HepG2 (cell line): Measurements from ENCODE around the gene TEX55. TPM values are rescaled to one million over a fixed set of nuclear protein-coding genes. Genes with fewer than 3 reads are reported as not detected.
A peak's percentile ranks its signal among the peaks of the same experiment; 100 is the strongest.
"Not testable (repeated sequence)": the region's sequence is repeated elsewhere in the genome, so short reads cannot be mapped to it uniquely, and the experiment has no call there.

Source experiments
- ATAC-seq: fragments of 200-7000 bp; cut with Tn5 transposase; 3 replicates; pipeline ENCODE4 v1.9.1; 2020; ENCODE audit warnings: mild to moderate bottlenecking, moderate library complexity
- BruUV-seq: library from RNA; stranded (reverse); fragments of 400-500 nt; replicated peaks from 2 replicates; lab custom pipeline; 2021; lab: Mats Ljungman, UMichigan
- CTCF ChIA-PET: fragments of 300-600 bp; formaldehyde crosslinking; extraction: SDS; loops from one replicate; lab custom pipeline; 2021; ENCODE audit warnings: low total read pairs, inconsistent platforms, low intra/inter-chr PET ratio; lab: Yijun Ruan, JAX
- POLR2A ChIA-PET: fragments of 350-600 bp; sonication (Branson Sonifier 250); formaldehyde crosslinking; loops from one replicate; lab custom pipeline; 2020; ENCODE audit warnings: antibody characterized with exemption, inconsistent platforms; lab: Yijun Ruan, JAX
- DNase-seq: peaks from one replicate; pipeline ENCODE4 v3.0.0-alpha.2; 2015; ENCODE audit warnings: low spot score
- FAIRE-seq: peaks from 3 replicates; lab custom pipeline; 2011; peaks lifted over from hg19 to GRCh38; lab: Jason Lieb, UNC
- H2AFZ ChIP-seq: one replicate; pipeline ENCODE4 v1.6.1; 2011; ENCODE audit warnings: low read length, inconsistent platforms
- H3K27ac ChIP-seq: fragments of 300-600 bp; 3 replicates; pipeline ENCODE4 v1.8.0; 2011; ENCODE audit warnings: mixed run types, mild to moderate bottlenecking, mixed read lengths, low read length, inconsistent platforms; ENCODE audit not compliant: insufficient read depth; ENCODE audit errors: extremely low read length
- H3K27me3 ChIP-seq, 2 experiments: fragments of 200-600 bp in 1 of 2; 2 replicates in 1 of 2; 3 replicates in 1 of 2; pipeline versions ENCODE4 v1.6.0 to v1.8.0; 2011; ENCODE audit warnings: low read length in 2 of 2, mild to moderate bottlenecking in 2 of 2, moderate library complexity in 2 of 2, inconsistent platforms in 1 of 2; ENCODE audit not compliant: insufficient read depth in 2 of 2, control insufficient read depth in 1 of 2
- H3K36me3 ChIP-seq, 2 experiments: fragments of 200-600 bp in 1 of 2; replicated peaks in 1 of 2; 2 replicates in 1 of 2; 3 replicates in 1 of 2; pipeline versions ENCODE4 v1.5.1 to v1.8.0; 2011; ENCODE audit warnings: low read length in 2 of 2, inconsistent platforms in 1 of 2; ENCODE audit not compliant: insufficient read depth in 2 of 2, control insufficient read depth in 1 of 2
- H3K4me1 ChIP-seq: 2 replicates; pipeline ENCODE4 v1.5.1; 2012; ENCODE audit warnings: low read length, inconsistent platforms; ENCODE audit not compliant: insufficient read depth
- H3K4me2 ChIP-seq: 2 replicates; pipeline ENCODE4 v1.6.0; 2011; ENCODE audit warnings: low read depth, low read length, inconsistent platforms
- H3K4me3 ChIP-seq, 3 experiments: fragments of 200-600 bp in 1 of 3; sonication (generic), shearing (Covaris generic) in 1 of 3; replicated peaks in 1 of 3; 2 replicates each; pipeline ENCODE4 v1.5.1; 2011 to 2016; ENCODE audit warnings: low read length in 3 of 3, inconsistent platforms in 2 of 3, low read depth in 2 of 3, mild to moderate bottlenecking in 2 of 3, control low read depth in 1 of 3, mixed read lengths in 1 of 3; ENCODE audit not compliant: insufficient read depth in 1 of 3
- H3K79me2 ChIP-seq: one replicate; pipeline ENCODE4 v1.6.1; 2011; ENCODE audit warnings: low read length, inconsistent platforms; ENCODE audit not compliant: insufficient read depth
- H3K9ac ChIP-seq: 2 replicates; pipeline ENCODE4 v1.6.0; 2011; ENCODE audit warnings: mild to moderate bottlenecking, low read depth, low read length, inconsistent platforms; ENCODE audit not compliant: insufficient read depth
- H3K9me3 ChIP-seq: 2 replicates; pipeline ENCODE4 v1.5.1; 2012; ENCODE audit warnings: mild to moderate bottlenecking, low read length
- H4K20me1 ChIP-seq: 2 replicates; pipeline ENCODE4 v1.6.0; 2011; ENCODE audit warnings: inconsistent platforms, mild to moderate bottlenecking, low read length, moderate library complexity; ENCODE audit not compliant: insufficient read depth
- CEBPB ChIP-seq: IDR thresholded peaks from 2 replicates; pipeline ENCODE4 v1.6.1; 2011; ENCODE audit warnings: low read depth, low read length, improper control_type of control experiment, borderline replicate concordance
- CEBPG ChIP-seq: IDR thresholded peaks from 2 replicates; pipeline ENCODE4 v1.6.1; 2016
- SOX13 ChIP-seq, 3 experiments: fragments of 450-650 bp in 1 of 3; sonication (generic) in 1 of 3; formaldehyde crosslinking in 1 of 3; IDR thresholded peaks in 2 of 3; conservative IDR thresholded peaks in 1 of 3; 2 replicates each; pipeline versions ENCODE4 v1.5.0 to v1.6.1; 2016 to 2020; ENCODE audit warnings: antibody characterized with exemption in 1 of 3, mild to moderate bottlenecking in 1 of 3, missing compliant biosample characterization in 1 of 3, missing genetic modification reagents in 1 of 3, moderate library complexity in 1 of 3
- ZNF281 ChIP-seq: sonication (generic); formaldehyde crosslinking; IDR thresholded peaks from 2 replicates; pipeline ENCODE4 v1.4.0; 2020; ENCODE audit warnings: missing genetic modification reagents, borderline replicate concordance
- WGBS: methylation state at CpG from one replicate; pipeline ENCODE4 v1.1.6; 2017; ENCODE audit warnings: low lambda C conversion rate; 5-methylcytosine and 5-hydroxymethylcytosine counted together
- in situ Hi-C: cut with HindIII; loops from 2 replicates; pipeline ENCODE4 v1.10.0; 2017; ENCODE audit warnings: low pct_unique_long_range_greater_than_20kb; ENCODE audit not compliant: extremely low pct_ligation_motif_present
- intact Hi-C: fragments of 100-400 bp; cut with micrococcal nuclease; formaldehyde crosslinking; loops from one replicate; pipeline ENCODE4 v1.10.0; 2022; ENCODE audit not compliant: unreplicated experiment
- polyA plus RNA-seq, 8 experiments: library from polyadenylated mRNA; depleted of rRNA in 3 of 8; stranded (reverse) in 7 of 8; unstranded in 1 of 8; fragments of >200 nt; fragmentation: Illumina TruSeq in 4 of 8; extraction: Trizol in 4 of 8; gene quantifications; 2 replicates each; pipeline versions ENCODE4 v1.2.1 to v1.2.3, GENCODE V29; 2011 to 2016; ENCODE audit warnings: low read depth in 4 of 8, missing spikeins in 1 of 8, mixed read lengths in 1 of 8; ENCODE audit not compliant: insufficient read depth in 1 of 8
- total RNA-seq, 5 experiments: library from RNA; depleted of rRNA; stranded (reverse); fragments of >200 nt; fragmentation: Illumina TruSeq; extraction: Trizol; gene quantifications; 2 replicates each; pipeline ENCODE4 v1.2.3, GENCODE V29; 2016; ENCODE audit warnings: low read depth in 1 of 5

The TEX55 gene
- total and polyA plus RNA-seq, 2 of the 13 experiments (the other 11 are each of a cell fraction or from before 2014, with no cell fraction given), result not detected

GRCh38 chr3:119130291-119130690, 15.7 kb upstream of the TEX55 start:
- H3K79me2 ChIP-seq, H3K4me1 ChIP-seq, H3K27me3 ChIP-seq, CTCF ChIA-PET, BruUV-seq, intact Hi-C loops, FAIRE-seq, H3K9ac ChIP-seq, H3K9me3 ChIP-seq, H3K36me3 ChIP-seq, H3K27ac ChIP-seq, H2AFZ ChIP-seq, H4K20me1 ChIP-seq, H3K4me3 ChIP-seq: not testable (repeated sequence)
- H3K4me2 ChIP-seq, result peak overlapping the region; percentile 42
- DNase-seq, result peak; percentile 7
- WGBS, result 0% methylated on average over 4 of the region's 7 CpGs
- TF ChIP-seq ZNF281 (CRISPR knock-in tag), result peak; percentile 77
- TF ChIP-seq, all 625 proteins: peak for 1; not testable (repeated sequence) for 624
- in situ Hi-C loops, result loop anchor here (25.0 kb wide), 1 partner anchor 557 kb away; the partner anchor contains the start of gene COX17
- POLR2A ChIA-PET, ATAC-seq: not testable (repeated sequence)

GRCh38 chr3:119132291-119132690, 13.7 kb upstream of the TEX55 start:
- BruUV-seq; intact Hi-C loops; H3K9ac ChIP-seq; H3K9me3 ChIP-seq; H3K4me1 ChIP-seq; FAIRE-seq; H3K79me2 ChIP-seq; H3K36me3 ChIP-seq; ATAC-seq; CTCF ChIA-PET; H3K27ac ChIP-seq; DNase-seq; POLR2A ChIA-PET; H4K20me1 ChIP-seq; H2AFZ ChIP-seq; H3K4me2 ChIP-seq; H3K27me3 ChIP-seq; H3K4me3 ChIP-seq; TF ChIP-seq SOX13 (IDR thresholded peaks at IDR 0.05): not testable (repeated sequence)
- in situ Hi-C loops, result loop anchor here (25.0 kb wide), 1 partner anchor 555 kb away; the partner anchor contains the start of gene COX17
- TF ChIP-seq CEBPB (peak; percentile 80), CEBPG (CRISPR knock-in tag) (peak; percentile 61; the same call in 1 of the 2 replicates), SOX13 (CRISPR knock-in tag; conservative IDR thresholded peaks at IDR 0.05 in 1 of 2, IDR thresholded peaks at IDR 0.05 in 1 of 2) (0 out of 4 replicates have a peak, but pooled peaks of 1 of the 2 experiments have one; percentile 18)
- 28% methylated on average over 4 of the region's 4 CpGs for WGBS
